DND-41 (cell line): Measurements from ENCODE around the gene PTCRA.

Source experiments
- EZH2 ChIP-seq: IDR thresholded peaks from 3 replicates; pipeline ENCODE4 v1.6.1; 2012; ENCODE audit warnings: borderline replicate concordance, low read depth, mild to moderate bottlenecking, moderate library complexity, low read length, inconsistent platforms; ENCODE audit not compliant: severe bottlenecking
- TF ChIP-seq, protein P1 (sequence below): IDR thresholded peaks from 2 replicates; pipeline ENCODE4 v1.5.1; 2012; ENCODE audit warnings: borderline replicate concordance, low read length, moderate library complexity, mild to moderate bottlenecking; ENCODE audit not compliant: poor library complexity, severe bottlenecking; ENCODE audit errors: extremely low read depth

DNA sequence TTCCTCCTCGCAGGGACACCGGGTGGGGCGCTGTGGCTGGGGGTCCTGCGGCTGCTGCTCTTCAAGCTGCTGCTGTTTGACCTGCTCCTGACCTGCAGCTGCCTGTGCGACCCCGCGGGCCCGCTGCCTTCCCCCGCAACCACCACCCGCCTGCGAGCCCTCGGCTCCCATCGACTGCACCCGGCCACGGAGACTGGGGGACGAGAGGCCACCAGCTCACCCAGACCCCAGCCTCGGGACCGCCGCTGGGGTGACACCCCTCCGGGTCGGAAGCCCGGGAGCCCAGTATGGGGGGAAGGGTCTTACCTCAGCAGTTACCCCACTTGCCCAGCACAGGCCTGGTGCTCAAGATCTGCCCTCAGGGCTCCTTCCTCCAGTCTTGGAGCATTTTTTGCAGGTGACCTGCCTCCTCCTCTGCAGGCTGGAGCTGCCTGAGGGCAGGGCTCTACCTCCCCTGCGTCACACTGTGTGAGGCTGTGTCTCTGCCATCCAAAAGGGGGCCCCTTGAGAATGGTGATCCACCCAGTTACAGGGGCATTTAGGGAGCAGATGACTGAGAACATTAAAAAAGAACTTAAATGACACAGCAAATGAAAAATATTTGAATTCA lies 9.5 kb downstream of the PTCRA start:
- TF ChIP-seq, protein P1, sequence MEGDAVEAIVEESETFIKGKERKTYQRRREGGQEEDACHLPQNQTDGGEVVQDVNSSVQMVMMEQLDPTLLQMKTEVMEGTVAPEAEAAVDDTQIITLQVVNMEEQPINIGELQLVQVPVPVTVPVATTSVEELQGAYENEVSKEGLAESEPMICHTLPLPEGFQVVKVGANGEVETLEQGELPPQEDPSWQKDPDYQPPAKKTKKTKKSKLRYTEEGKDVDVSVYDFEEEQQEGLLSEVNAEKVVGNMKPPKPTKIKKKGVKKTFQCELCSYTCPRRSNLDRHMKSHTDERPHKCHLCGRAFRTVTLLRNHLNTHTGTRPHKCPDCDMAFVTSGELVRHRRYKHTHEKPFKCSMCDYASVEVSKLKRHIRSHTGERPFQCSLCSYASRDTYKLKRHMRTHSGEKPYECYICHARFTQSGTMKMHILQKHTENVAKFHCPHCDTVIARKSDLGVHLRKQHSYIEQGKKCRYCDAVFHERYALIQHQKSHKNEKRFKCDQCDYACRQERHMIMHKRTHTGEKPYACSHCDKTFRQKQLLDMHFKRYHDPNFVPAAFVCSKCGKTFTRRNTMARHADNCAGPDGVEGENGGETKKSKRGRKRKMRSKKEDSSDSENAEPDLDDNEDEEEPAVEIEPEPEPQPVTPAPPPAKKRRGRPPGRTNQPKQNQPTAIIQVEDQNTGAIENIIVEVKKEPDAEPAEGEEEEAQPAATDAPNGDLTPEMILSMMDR = no peak
- no peak for TF ChIP-seq EZH2
